Renal cortex interstitium (tissue), 11 donors: ENCODE results near the gene C1orf94. TPM values are rescaled to one million over a fixed set of nuclear protein-coding genes. Genes with fewer than 3 reads are reported as not detected.

Experiments used
- DNase-seq, 11 donors: peaks; one replicate each; pipeline ENCODE4 v3.0.0-alpha.2; 2013; ENCODE audit warnings: low read depth in 9 of 11, low spot score in 4 of 11; ENCODE audit errors: extremely low read depth in 1 of 11
- polyA plus RNA-seq, 3 donors: library from polyadenylated mRNA; unstranded; fragments of 120-200 nt; gene quantifications; one replicate each; pipeline ENCODE4 v1.2.1, GENCODE V29; 2013; ENCODE audit not compliant: insufficient read length in 3 of 3

The C1orf94 gene
- polyA plus RNA-seq, 3 donors = not detected

DNA sequence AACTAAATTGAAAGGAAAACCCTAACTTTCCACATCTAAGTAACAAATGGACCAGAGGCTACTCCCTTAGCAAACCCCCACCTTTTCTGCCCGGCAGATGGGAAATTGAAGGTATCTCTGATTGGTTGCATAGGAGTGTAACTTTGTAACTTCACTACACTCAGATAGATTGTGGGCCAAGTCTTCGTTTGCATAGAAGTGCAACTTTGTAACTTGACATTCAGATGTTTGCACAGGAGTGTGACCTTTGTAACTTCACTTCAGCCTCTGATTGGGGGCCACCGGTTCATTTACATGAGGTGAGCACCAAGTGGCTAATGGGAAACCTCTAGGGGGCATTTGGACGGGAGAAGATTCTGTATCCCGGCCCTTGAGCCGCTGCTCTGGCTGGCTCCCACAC lies 59.4 kb downstream of the C1orf94 start:
- no peak for DNase-seq

DNA sequence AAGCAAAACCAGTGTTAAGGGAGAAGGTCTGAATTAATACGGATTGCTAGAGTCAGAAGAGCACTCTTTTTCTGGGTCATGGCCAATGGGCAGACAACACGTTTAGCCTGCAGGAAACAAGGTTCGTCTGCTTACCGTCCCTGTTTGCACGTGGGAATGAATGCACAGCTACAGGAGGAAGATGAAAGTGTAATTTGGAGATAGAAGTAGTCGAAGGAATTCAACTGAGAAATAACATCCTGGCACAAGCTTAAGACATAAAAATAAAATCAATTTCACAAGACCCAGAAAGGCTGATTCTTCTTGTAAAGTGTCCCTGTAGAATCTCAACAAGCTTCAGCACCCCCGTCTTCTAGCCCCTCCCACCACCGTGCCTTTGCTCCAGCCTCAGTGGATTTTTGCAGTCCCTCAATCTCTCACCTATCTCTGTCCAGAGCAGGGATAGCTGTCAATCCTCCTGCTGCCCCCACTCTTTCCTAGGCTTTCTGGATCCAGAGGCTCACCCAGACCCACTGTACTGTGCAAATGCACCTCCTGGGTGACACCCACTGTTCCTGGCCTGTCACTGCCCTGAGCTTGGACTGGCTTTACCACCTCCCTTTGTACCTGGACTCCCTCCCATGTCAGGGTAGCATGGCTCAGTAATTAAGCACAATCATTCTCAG lies 60.6 kb downstream of the C1orf94 start:
- no peak for DNase-seq

DNA sequence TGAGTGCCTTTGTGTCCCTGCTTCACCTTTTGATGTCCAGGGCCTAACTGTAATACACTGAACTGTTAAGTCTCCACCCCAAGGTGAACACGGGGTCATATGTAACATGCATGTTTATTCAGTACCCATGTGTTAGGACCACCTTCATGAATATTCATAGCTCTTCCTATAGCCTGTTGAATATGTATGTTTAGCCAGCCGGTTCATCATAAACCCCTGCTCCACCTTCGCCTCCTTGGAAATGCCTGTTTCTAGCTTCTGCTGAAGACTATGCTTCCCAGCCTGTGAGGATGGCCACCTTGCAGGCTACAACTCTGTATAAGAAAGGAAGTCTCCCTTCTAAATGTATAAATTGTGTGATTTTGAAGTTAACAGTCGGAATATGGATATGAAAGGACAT lies 69.3 kb downstream of the C1orf94 start:
- DNase-seq = no peak

- no peak for DNase-seq
Measured at GRCh38 chr1:34250342-34250741, 73.6 kb downstream of the C1orf94 start.

DNA sequence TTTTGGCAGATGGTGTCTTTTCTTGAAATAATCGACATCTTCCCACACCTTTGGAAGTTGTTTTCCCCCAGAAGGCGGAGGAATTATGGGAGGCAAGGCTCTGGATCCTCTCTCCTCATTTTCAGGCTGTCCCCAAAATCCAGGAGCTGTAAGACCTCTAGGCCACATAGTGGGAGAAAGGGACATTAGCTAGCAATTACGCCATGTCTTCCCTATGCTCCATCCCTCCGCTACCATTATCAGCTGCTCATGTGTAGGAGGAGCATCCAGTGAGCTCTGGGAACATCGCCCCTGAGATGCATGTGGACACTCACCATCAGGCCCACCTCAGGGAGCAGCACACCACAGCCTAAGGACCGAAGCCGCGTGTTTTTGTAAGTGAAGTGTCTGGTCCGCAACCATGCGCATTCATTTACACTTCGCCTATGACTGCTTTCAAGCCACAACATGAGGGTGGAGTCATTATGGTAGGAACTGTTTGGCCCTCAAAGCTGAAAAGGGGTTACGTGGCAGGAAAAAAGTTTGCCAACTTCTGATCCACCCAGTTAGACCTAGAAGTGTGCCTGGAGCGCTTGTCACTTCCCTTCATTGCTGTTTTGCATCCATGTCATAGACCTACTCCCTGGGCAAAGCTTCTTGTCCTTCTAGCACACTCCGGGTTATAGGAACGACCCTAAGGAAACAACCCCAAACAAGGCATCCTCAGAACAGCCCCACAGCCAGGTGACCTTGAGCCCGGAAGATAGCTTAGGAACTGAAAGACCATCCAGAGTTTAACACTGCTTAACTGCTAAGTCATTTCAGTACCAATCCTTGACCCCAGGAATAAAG lies 85.5 kb downstream of the C1orf94 start:
- DNase-seq = no peak

DNA sequence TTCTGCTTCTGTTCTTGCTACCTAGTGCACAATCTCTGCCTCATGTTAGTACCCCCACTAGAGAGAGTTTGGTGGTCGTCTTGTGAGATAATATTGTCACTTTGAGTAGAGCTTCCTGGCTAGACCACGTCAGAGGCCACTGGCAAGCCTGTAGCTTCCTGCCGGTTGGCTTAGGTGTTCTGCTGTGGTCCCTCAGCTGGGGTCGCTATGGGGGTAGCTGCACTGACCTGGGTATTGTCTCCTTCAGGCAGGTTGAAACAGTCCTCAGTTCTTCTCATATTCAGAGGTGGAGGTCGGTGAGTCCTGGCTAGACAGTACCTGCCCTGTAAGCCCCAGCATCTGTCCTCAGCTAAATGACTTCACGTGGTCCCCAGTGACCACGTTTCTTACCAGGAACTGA lies 86.2 kb downstream of the C1orf94 start:
- no peak for DNase-seq

DNA sequence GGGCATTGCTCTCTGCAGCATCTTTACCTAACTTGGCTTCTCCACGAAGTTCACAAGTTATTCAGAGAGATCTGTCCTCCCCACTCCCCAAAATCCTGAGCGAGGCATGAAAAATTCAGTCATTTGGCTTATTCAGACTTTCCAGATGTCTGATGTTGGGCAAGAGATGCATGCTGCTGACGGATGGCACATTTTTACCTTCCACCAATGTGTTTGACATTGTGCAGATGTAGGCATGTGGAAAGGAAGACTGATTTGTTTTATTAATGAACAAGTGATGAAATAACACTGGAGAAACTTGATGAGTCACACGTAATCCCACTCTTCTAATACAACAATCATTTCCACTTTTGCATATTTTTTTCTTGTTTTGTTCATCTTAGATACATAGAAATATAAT lies 86.7 kb downstream of the C1orf94 start:
- no peak for DNase-seq

GRCh38 chr1:34265396-34265795 lies 88.7 kb downstream of the C1orf94 start:
- no peak for DNase-seq

DNA sequence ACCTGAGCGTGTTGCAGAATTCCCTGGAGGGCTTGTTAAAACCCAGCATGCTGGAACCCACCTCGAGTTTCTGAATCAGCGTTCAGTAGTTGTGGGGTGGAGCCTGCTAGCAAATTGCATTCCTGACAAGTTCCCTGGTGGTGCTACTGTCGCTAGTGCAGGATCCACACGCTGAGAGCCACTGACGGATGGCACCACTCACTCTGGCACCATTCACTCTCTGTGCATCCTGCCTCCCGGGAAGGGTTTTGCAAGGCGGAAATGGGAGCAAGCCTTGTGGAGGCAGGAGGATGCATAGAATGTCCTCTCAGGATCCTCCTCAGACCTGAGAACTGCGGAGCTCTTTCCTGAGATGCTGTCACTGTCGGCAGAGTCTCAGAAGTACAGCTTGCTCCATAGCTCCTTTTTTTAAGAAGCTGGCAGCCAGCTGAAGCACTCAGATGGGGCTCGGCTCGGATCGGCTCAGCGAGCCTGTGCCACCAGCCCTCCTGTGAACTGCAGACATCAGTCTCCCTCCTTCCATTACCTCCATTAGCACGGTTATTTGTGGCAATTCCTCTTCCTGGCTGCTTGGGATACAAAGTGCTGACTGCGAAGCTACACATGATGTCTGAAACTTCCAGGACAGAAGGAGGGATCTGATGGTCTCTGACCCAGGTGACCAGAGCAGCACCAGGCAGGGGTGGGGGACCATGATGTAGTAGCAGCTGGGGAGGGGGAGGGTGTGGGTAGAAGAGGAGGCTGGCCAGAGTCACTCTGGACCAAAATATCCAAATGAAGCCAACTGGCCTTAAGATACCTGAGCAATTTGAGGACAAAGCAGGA lies 89.6 kb downstream of the C1orf94 start:
- peak in 3 of 11 donors; percentile 1 to 4 (median 2) for DNase-seq

DNA sequence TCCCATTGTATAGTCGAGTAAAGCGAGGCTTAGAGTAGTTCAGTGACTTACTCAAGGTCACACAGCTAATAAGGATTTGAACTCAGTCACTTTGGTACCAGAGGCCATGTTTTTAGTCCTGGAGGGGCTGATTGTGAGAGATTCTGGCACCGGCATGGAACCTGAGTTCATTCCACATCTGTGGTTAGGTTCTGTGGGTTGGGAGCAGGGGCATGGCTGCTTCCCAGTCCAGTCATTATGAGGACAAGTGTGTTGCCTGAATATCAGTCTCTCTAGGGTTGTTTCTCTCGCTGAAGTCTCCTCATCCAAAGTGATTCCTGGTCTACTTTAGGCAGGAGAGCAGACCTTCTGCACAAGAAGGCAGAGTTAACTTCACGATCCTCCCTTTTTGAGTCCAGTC lies 90.6 kb downstream of the C1orf94 start:
- DNase-seq = no peak

DNA sequence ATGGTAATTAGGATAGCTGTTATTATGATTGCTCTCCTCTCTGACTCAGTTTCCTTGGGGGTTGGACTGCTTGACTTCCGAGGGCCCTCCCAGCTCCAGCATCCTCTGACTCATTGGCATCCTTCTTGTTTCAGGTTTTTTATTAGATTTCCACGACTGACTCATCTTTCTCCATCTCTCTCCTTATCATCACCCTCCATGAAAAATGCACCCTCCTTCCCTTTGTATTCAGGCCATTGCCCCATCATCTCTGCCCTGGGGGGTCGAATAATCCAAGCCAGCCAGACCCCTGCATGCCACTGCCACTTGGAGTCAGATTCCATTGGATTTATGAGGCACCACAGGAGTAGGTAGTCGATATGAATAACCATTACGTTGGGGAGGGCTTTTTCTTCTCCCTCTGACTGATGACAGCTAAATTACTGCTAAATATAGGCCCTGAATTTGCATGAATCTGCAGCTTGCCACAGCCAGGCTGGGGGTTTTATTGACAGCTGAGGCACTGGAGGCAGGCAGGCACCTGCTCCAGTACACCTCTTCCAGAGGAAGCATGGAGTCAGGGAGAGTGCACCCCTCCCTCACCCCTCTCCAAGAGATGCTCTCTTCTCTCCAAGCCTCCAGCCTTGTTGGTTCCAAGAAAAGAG lies 91.7 kb downstream of the C1orf94 start:
- DNase-seq = no peak

Other genes with a start within 250 kb of the C1orf94 start
- 1 to 10 TPM in 2 of 3 donors, under 1 TPM in 1; 0.84 to 1.3 (median 1.0) TPM for gene CSMD2, start 11.7 kb upstream of the C1orf94 start, polyA plus RNA-seq